AG09319 (cell line): ENCODE results near the gene DCK.
"Not testable (repeated sequence)": the region's sequence is repeated elsewhere in the genome, so short reads cannot be mapped to it uniquely, and the experiment has no call there.

Experiments used
- DNase-seq: peaks from one replicate; pipeline ENCODE4 v3.0.0-alpha.2; 2010; ENCODE audit warnings: low read depth; ENCODE audit errors: extremely low read depth
- TF ChIP-seq, protein P1 (sequence below): IDR thresholded peaks from 2 replicates; pipeline ENCODE4 v1.5.1; 2011; ENCODE audit warnings: low read depth, mild to moderate bottlenecking, inconsistent platforms, low read length, moderate library complexity

DCK gene

DNA sequence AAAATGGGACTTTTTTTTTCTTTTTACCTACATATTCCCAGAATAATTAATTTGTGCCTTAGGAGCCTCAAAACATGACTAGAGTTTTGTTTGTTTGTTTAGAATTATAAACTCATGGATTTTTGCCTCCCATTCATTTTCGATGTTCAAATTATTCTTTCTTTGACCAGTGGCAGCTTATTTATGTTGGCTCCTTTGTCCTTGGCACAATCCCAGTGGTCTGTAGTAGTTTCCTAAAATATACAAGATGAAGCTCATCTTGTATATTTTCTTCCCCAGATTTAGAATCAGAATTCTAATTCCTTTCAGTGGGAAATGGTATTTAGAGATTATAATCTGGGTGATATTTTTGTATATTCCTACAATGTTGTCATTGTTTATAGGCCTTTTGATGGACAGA is 27.2 kb downstream of the DCK start:
- TF ChIP-seq, protein P1, sequence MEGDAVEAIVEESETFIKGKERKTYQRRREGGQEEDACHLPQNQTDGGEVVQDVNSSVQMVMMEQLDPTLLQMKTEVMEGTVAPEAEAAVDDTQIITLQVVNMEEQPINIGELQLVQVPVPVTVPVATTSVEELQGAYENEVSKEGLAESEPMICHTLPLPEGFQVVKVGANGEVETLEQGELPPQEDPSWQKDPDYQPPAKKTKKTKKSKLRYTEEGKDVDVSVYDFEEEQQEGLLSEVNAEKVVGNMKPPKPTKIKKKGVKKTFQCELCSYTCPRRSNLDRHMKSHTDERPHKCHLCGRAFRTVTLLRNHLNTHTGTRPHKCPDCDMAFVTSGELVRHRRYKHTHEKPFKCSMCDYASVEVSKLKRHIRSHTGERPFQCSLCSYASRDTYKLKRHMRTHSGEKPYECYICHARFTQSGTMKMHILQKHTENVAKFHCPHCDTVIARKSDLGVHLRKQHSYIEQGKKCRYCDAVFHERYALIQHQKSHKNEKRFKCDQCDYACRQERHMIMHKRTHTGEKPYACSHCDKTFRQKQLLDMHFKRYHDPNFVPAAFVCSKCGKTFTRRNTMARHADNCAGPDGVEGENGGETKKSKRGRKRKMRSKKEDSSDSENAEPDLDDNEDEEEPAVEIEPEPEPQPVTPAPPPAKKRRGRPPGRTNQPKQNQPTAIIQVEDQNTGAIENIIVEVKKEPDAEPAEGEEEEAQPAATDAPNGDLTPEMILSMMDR, result no peak
- no peak for DNase-seq

DNA sequence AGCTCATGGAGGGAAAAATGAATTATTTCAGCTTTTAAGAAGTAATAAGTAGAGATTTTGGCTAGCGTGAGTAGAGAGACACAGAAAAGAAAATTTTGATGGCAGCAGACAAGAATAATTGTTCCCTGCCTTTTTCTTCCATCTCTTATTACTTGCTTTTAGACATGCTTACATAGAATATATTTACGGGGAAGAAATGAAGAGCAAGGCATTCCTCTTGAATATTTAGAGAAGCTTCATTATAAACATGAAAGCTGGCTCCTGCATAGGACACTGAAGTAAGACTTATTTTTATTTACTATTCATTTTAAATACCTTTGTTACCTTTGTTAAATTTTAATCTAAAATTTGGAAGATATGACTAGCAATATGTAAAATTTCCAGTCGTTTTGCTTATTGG is 32.2 kb downstream of the DCK start:
- TF ChIP-seq, protein P1, result no peak
- DNase-seq, result no peak

DNA sequence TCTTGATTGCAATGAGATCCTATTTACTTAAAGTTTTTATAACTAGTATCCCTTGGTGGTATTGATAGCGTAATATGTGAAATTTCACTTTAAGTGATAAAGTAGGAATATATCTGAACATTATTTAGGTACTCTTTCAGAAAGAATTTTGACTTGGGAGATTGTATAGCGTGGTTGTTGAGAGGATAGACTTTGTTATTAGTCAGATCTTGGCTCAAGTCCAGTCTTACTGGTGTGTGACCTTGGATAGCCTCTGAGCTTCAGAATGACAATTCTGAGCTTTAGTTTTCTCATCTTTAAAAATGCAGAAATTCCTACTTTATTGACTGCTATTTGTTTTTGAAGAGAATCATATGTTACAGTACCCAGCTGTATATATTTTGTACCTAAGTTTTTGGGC is 32.6 kb downstream of the DCK start:
- TF ChIP-seq, protein P1, result no peak
- DNase-seq, result peak; percentile 23

DNA sequence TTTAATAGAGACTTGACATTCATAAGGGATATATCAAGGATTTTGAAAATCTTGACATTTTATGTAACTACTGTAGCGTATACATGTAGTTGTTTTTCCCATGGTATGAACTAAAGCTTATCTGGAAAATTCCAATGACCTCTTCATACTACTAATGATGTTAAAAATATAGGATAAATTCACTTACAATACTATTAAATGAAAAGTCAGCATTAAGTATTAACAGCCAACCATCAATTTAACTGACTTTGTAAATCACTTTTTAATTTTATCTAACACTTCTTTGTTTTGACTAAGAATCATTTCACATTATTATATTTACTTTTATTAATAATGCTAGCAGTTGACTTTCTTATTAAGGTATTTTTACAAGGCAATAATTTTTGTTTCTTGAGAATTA is 34.2 kb downstream of the DCK start:
- no peak for DNase-seq
- TF ChIP-seq, protein P1, result no peak

DNA sequence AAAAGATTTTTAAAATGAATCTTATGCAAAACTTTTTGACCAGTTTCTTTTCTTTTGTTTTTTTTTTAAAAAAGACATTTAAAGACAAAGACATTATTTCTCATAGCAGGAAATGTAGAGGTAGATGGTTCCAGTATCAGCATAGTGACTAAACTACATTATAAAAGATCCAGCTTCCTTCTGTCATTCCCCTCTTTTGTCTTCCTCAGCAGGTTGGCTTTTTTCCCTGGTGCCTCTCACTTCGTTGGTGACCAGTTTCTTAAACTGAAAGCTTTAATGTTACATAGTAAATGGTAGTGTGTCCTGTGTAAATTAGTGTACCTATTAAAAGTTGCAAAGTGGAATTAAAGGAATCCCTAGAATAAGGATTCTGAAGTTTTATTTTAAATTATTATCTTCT is 36.1 kb downstream of the DCK start:
- no peak for DNase-seq
- TF ChIP-seq, protein P1, result no peak

DNA sequence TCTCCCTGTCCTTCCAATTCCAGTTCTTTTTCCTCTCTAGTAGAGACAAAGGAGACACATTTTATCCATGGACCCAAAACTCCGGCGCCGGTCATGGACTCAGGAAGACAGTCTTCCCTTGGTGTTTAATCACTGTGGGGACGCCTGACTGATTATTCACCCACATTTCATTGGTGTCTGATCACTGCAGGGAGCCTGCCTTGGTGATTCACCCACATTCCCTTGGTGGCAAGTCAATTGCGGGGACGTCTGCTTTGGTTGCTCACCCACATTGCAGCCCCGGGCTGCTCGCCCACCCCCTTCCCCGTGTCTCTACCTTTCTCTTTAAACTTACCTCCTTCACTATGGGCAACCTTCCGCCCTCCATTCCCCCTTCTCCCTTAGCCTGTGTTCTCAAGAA is 38.7 kb downstream of the DCK start:
- not testable (repeated sequence) for DNase-seq

DNA sequence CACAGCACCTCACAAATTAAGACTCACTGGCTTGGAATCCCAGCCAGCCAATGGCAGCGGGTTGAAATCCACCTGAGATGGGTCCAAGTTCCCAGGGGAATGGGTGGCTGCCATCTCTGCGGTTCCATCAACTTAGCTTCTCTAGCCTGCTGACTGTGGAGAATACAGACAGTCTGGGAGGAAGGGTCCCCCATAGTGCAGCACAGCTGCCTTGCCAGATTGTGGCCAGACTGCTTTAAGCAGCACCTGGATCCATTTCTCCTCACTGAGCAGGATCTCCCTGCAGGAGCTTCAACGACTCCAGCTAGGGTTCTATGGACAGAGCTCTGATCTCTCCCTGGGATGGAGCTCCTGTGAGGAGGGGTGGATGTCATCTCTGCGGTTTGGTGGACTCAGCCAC is 51.8 kb downstream of the DCK start:
- TF ChIP-seq, protein P1, result no peak
- no peak for DNase-seq

DNA sequence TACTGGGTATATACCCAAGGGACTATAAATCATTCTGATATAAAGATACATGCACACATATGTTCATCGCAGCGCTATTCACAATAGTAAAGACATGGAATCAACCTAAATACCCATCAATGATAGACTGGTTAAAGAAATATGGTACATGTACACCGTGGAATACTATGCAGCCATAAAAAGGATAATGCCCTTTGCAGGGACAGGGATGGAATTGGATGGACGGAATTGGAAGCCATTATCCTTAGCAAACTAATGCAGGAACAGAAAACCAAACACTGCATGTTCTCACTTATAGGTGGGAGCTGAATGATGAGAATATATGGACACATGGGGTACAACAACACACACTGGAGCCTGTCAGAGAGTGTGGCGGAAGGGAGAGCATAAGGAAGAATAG is 55.9 kb downstream of the DCK start:
- no peak for DNase-seq
- TF ChIP-seq, protein P1, result no peak
